Measurements from ENCODE around the gene KIF16B. TPM values are rescaled to one million over a fixed set of nuclear protein-coding genes. Genes with fewer than 3 reads are reported as not detected.

The KIF16B gene
- total and polyA plus RNA-seq, 2 donors (not counting 3 experiments of a cell fraction or from before 2014, with no cell fraction given) = 2.9 to 8.8 TPM

- no TSS peak for BruUV-seq (replicated peaks)
- DNase-seq (ENCODE audit: low read depth, low spot score) (no peak), FAIRE-seq (no peak)
- dilution Hi-C loops (cut with MboI; ENCODE audit: extremely low pct_ligation_motif_present, low sequenced_read_pairs) (no loop called here), intact Hi-C loops (cut with micrococcal nuclease) (no loop called here)
- H3K9ac ChIP-seq (replicated peaks; ENCODE audit: extremely low read depth, insufficient read depth, low read length) = no peak overlapping the region
- no peaks in the 10 kb centered on the region for H3K79me2 ChIP-seq (ENCODE audit: control insufficient read depth, insufficient read depth, low read length)
- no peaks in the 10 kb centered on the region for H3K36me3 ChIP-seq (ENCODE audit: control insufficient read depth in 2 of 2, extremely low read depth in 1 of 2, insufficient read depth in 2 of 2, low read length in 2 of 2)
- no peaks in the 10 kb centered on the region for H3K9me1 ChIP-seq (replicated peaks; ENCODE audit: control insufficient read depth, extremely low read depth, insufficient read depth, low read length)
- CTCF ChIA-PET = no interaction called here
- no peak overlapping the region for H2AFZ ChIP-seq (ENCODE audit: low read depth, low read length)
- H3K9me3 ChIP-seq (replicated peaks; ENCODE audit: control insufficient read depth, insufficient read depth, low read length) = no peaks in the 10 kb centered on the region
- no peak overlapping the region for H3K4me3 ChIP-seq (replicated peaks in 1 of 3; ENCODE audit: insufficient read depth in 1 of 3, low read depth in 1 of 3, low read length in 3 of 3)
- TF ChIP-seq POLR2A (IDR thresholded peaks at IDR 0.05; ENCODE audit: low read depth, low read length) (no peak), EZH2 (IDR thresholded peaks at IDR 0.05; ENCODE audit: borderline replicate concordance, low read depth, low read length, severe bottlenecking) (no peak), POLR2AphosphoS5 (IDR thresholded peaks at IDR 0.05; ENCODE audit: insufficient read depth, low read depth, low read length) (no peak), MAX (IDR thresholded peaks at IDR 0.05; ENCODE audit: insufficient read depth, insufficient read length) (no peak), CTCF (IDR thresholded peaks at IDR 0.05; ENCODE audit: extremely low read depth in 1 of 2, insufficient read depth in 1 of 2, low read depth in 1 of 2, low read length in 2 of 2) (no peak), MYC (IDR thresholded peaks at IDR 0.05; ENCODE audit: low read depth, low read length) (no peak), JUN (IDR thresholded peaks at IDR 0.05; ENCODE audit: borderline replicate concordance, insufficient read depth, insufficient read length, low read depth) (no peak), GATA2 (IDR thresholded peaks at IDR 0.05; ENCODE audit: insufficient read depth, insufficient read length, low read depth, low read length) (no peak), FOS (IDR thresholded peaks at IDR 0.05; ENCODE audit: borderline replicate concordance, insufficient read depth, low read length) (no peak)
- POLR2A ChIA-PET = no interaction called here
- no peak overlapping the region for H3K4me2 ChIP-seq (ENCODE audit: insufficient read depth, low read length)
- H4K20me1 ChIP-seq (replicated peaks; ENCODE audit: control insufficient read depth, extremely low read depth, insufficient read depth, low read length) = no peaks in the 10 kb centered on the region
- no peaks in the 10 kb centered on the region for H3K4me1 ChIP-seq (ENCODE audit: control insufficient read depth, extremely low read depth, insufficient read depth, low read length)
- H3K27me3 ChIP-seq (ENCODE audit: control insufficient read depth in 2 of 2, insufficient read depth in 2 of 2, low read length in 2 of 2) = no peaks in the 10 kb centered on the region
- no peak overlapping the region for H3K27ac ChIP-seq (ENCODE audit: insufficient read depth, low read depth, low read length)
Measured at GRCh38 chr20:16580620-16581019, 7.4 kb upstream of the KIF16B start.
